CD4-positive, alpha-beta T cell (primary cell): ENCODE results near the gene LNPEP. TPM values are rescaled to one million over a fixed set of nuclear protein-coding genes. Genes with fewer than 3 reads are reported as not detected.
"Not testable (repeated sequence)": the region's sequence is repeated elsewhere in the genome, so short reads cannot be mapped to it uniquely, and the experiment has no call there.

Source experiments
- ATAC-seq: fragments of 200-7000 bp; cut with Tn5 transposase; one replicate; pipeline ENCODE4 v1.10.0; 2022; ENCODE audit warnings: mild to moderate bottlenecking; ENCODE audit not compliant: poor library complexity
- CTCF ChIA-PET: fragments of 350-600 bp; sonication (Branson Sonifier 250); formaldehyde crosslinking; loops from one replicate; lab custom pipeline; 2021; ENCODE audit warnings: antibody characterized with exemption, inconsistent platforms; lab: Charles Lee
- POLR2A ChIA-PET: fragments of 350-600 bp; sonication (Branson Sonifier 250); formaldehyde crosslinking; loops from one replicate; lab custom pipeline; 2021; ENCODE audit warnings: antibody characterized with exemption, inconsistent platforms; lab: Charles Lee
- DNase-seq, 14 experiments: peaks; one replicate each; pipeline ENCODE4 v3.0.0-alpha.2; 2013 to 2020; ENCODE audit warnings: mixed read lengths in 2 of 14
- H3K27ac ChIP-seq, 2 donors: one replicate each; pipeline versions ENCODE4 v1.5.1 to v1.7.0; 2013; ENCODE audit warnings: low read length in 2 of 2, low read depth in 1 of 2, mild to moderate bottlenecking in 1 of 2
- H3K27me3 ChIP-seq, 2 experiments: 1 replicate in 1 of 2; 2 replicates in 1 of 2; pipeline versions ENCODE4 v1.6.1 to v1.7.0; 2013; ENCODE audit warnings: low read length in 2 of 2, control low read depth in 1 of 2, mild to moderate bottlenecking in 1 of 2, moderate library complexity in 1 of 2; ENCODE audit not compliant: insufficient read depth in 2 of 2, control insufficient read depth in 1 of 2
- H3K36me3 ChIP-seq: one replicate; pipeline ENCODE4 v1.6.1; 2013; ENCODE audit warnings: low read length, control low read depth; ENCODE audit not compliant: insufficient read depth
- H3K4me1 ChIP-seq: one replicate; pipeline ENCODE4 v1.6.1; 2013; ENCODE audit warnings: low read length, control low read depth; ENCODE audit not compliant: insufficient read depth
- H3K4me3 ChIP-seq: one replicate; pipeline ENCODE4 v1.5.1; 2013; ENCODE audit warnings: mild to moderate bottlenecking, low read length, moderate library complexity
- H3K9me3 ChIP-seq, 2 experiments: 1 replicate in 1 of 2; 2 replicates in 1 of 2; pipeline versions ENCODE4 v1.6.1 to v1.7.0; 2013; ENCODE audit warnings: low read length in 2 of 2, mild to moderate bottlenecking in 2 of 2, control low read depth in 1 of 2, moderate library complexity in 1 of 2; ENCODE audit not compliant: control insufficient read depth in 1 of 2, insufficient read depth in 1 of 2
- H3K27ac Mint-ChIP-seq: one replicate; pipeline ENCODE4 v1.8.0; 2020; ENCODE audit warnings: mixed read lengths
- H3K27me3 Mint-ChIP-seq: one replicate; pipeline ENCODE4 v1.8.0; 2021; ENCODE audit warnings: mixed read lengths
- H3K36me3 Mint-ChIP-seq: one replicate; pipeline ENCODE4 v1.8.0; 2021; ENCODE audit warnings: low read depth, mixed read lengths
- H3K4me1 Mint-ChIP-seq: one replicate; pipeline ENCODE4 v1.8.0; 2021; ENCODE audit warnings: low read depth, mixed read lengths
- H3K4me3 Mint-ChIP-seq: one replicate; pipeline ENCODE4 v1.8.0; 2020; ENCODE audit warnings: mild to moderate bottlenecking, mixed read lengths
- H3K9me3 Mint-ChIP-seq: one replicate; pipeline ENCODE4 v1.8.0; 2020; ENCODE audit warnings: mixed read lengths
- CTCF ChIP-seq: fragments of 200-600 bp; IDR thresholded peaks from one replicate; pipeline ENCODE4 v1.8.0; 2022; ENCODE audit warnings: antibody characterized with exemption, mild to moderate bottlenecking
- intact Hi-C, 2 experiments: fragments of 100-400 bp; cut with DNase I in 1 of 2; cut with micrococcal nuclease in 1 of 2; formaldehyde crosslinking; loops; one replicate each; pipeline versions ENCODE4 v1.15.1 to v1.9.0; 2023 to 2025; cut with DNase I, micrococcal nuclease
- total RNA-seq, 174 experiments: library from RNA in 2 of 174; stranded (reverse) in 2 of 174; gene quantifications; one replicate each; pipeline ENCODE4 v1.2.3 and lab custom pipeline; 2021 to 2026

LNPEP gene
- total RNA-seq, 2 experiments from 2014 or later = 52.0 to 52.7 TPM

- Histone ChIP-seq H3K9me3 (no peaks in the 10 kb centered on the region), H3K4me3 (no peak overlapping the region), H3K36me3 (no peaks in the 10 kb centered on the region), H3K27ac (no peak overlapping the region), H3K27me3 (no peaks in the 10 kb centered on the region), H3K4me1 (no peaks in the 10 kb centered on the region)
- DNase-seq (peak in 1 of 14 experiments; percentile 58), ATAC-seq (no peak)
- Mint-ChIP-seq H3K9me3 (no peaks in the 10 kb centered on the region), H3K27ac (no peak overlapping the region), H3K4me3 (no peak overlapping the region), H3K36me3 (no peaks in the 10 kb centered on the region), H3K27me3 (no peaks in the 10 kb centered on the region), H3K4me1 (peaks cover 17% of the 10 kb centered on the region)
- CTCF ChIA-PET = no interaction called here
- intact Hi-C loops = no loop called here
- POLR2A ChIA-PET = no interaction called here
- TF ChIP-seq CTCF = no peak
These were observed 143.3 kb downstream of the LNPEP start for GRCh38 chr5:97078958-97079743.

- POLR2A ChIA-PET, H3K9me3 Mint-ChIP-seq, H3K36me3 ChIP-seq, H3K27ac Mint-ChIP-seq, H3K27ac ChIP-seq, H3K4me1 ChIP-seq, H3K4me3 ChIP-seq, H3K27me3 ChIP-seq, CTCF ChIA-PET, intact Hi-C loops, H3K4me1 Mint-ChIP-seq, H3K4me3 Mint-ChIP-seq, ATAC-seq, H3K9me3 ChIP-seq, H3K36me3 Mint-ChIP-seq, DNase-seq, H3K27me3 Mint-ChIP-seq: not testable (repeated sequence)
These were observed 149.0 kb downstream of the LNPEP start for GRCh38 chr5:97084782-97085458.

GRCh38 chr5:97085459-97086181, 149.7 kb downstream of the LNPEP start:
- ATAC-seq (no peak), DNase-seq (peak in 2 of 14 experiments; percentile 50 to 53)
- intact Hi-C loops = no loop called here
- POLR2A ChIA-PET = no interaction called here
- Histone ChIP-seq H3K4me3 (no peak overlapping the region), H3K27me3 (no peaks in the 10 kb centered on the region), H3K27ac (no peak overlapping the region), H3K4me1 (no peaks in the 10 kb centered on the region), H3K9me3 (peaks cover 0 to 9% of the 10 kb centered on the region in 2 experiments), H3K36me3 (no peaks in the 10 kb centered on the region)
- Mint-ChIP-seq H3K36me3 (no peaks in the 10 kb centered on the region), H3K27me3 (no peaks in the 10 kb centered on the region), H3K27ac (no peak overlapping the region), H3K4me1 (peaks cover 8% of the 10 kb centered on the region), H3K4me3 (no peak overlapping the region), H3K9me3 (no peaks in the 10 kb centered on the region)
- no peak for TF ChIP-seq CTCF
- CTCF ChIA-PET = no interaction called here

Other genes starting within 250 kb of the LNPEP start
- 10 to 100 TPM; 45.0 to 47.4 TPM for gene ERAP1, start 128.1 kb upstream of the LNPEP start, total RNA-seq
- 10 to 100 TPM; 56.6 to 61.4 TPM for gene ERAP2, start 59.6 kb upstream of the LNPEP start, total RNA-seq
- gene LIX1, start 206.5 kb downstream of the LNPEP start, total RNA-seq = not detected
- gene RIOK2, start 247.2 kb downstream of the LNPEP start, total RNA-seq = 10 to 100 TPM; 25.1 to 26.0 TPM